GM12878 (cell line): ENCODE measurements around the gene SARM1.

Experiments
- RELA ChIP-seq: fragments of 450-650 bp; IDR thresholded peaks from 2 replicates; pipeline ENCODE4 v1.8.0; 2014; ENCODE audit warnings: borderline replicate concordance; ENCODE audit not compliant: partially characterized antibody
- TAF1 ChIP-seq: IDR thresholded peaks from 2 replicates; pipeline ENCODE4 v1.6.1; 2011; ENCODE audit warnings: mild to moderate bottlenecking, low read depth, low read length, borderline replicate concordance
- ZNF274 ChIP-seq: IDR thresholded peaks from one replicate; pipeline ENCODE4 v1.8.0; 2011; ENCODE audit not compliant: insufficient read length, insufficient read depth

- TF ChIP-seq ZNF274, result no peak
- TF ChIP-seq RELA, result no peak
- no peak for TF ChIP-seq TAF1
Observed at GRCh38 chr17:28394337-28395116, 23.0 kb downstream of the SARM1 start.
